NCI-H2171 (cell line): ENCODE measurements around the gene CCDC88C.
A peak's percentile ranks its signal among the peaks of the same experiment; 100 is the strongest.
"Not testable (repeated sequence)": the region's sequence is repeated elsewhere in the genome, so short reads cannot be mapped to it uniquely, and the experiment has no call there.

Source experiments
- DNase-seq: peaks from one replicate; lab custom pipeline; 2025; lab: John Stamatoyannopoulos, UW

CCDC88C gene, protein sequence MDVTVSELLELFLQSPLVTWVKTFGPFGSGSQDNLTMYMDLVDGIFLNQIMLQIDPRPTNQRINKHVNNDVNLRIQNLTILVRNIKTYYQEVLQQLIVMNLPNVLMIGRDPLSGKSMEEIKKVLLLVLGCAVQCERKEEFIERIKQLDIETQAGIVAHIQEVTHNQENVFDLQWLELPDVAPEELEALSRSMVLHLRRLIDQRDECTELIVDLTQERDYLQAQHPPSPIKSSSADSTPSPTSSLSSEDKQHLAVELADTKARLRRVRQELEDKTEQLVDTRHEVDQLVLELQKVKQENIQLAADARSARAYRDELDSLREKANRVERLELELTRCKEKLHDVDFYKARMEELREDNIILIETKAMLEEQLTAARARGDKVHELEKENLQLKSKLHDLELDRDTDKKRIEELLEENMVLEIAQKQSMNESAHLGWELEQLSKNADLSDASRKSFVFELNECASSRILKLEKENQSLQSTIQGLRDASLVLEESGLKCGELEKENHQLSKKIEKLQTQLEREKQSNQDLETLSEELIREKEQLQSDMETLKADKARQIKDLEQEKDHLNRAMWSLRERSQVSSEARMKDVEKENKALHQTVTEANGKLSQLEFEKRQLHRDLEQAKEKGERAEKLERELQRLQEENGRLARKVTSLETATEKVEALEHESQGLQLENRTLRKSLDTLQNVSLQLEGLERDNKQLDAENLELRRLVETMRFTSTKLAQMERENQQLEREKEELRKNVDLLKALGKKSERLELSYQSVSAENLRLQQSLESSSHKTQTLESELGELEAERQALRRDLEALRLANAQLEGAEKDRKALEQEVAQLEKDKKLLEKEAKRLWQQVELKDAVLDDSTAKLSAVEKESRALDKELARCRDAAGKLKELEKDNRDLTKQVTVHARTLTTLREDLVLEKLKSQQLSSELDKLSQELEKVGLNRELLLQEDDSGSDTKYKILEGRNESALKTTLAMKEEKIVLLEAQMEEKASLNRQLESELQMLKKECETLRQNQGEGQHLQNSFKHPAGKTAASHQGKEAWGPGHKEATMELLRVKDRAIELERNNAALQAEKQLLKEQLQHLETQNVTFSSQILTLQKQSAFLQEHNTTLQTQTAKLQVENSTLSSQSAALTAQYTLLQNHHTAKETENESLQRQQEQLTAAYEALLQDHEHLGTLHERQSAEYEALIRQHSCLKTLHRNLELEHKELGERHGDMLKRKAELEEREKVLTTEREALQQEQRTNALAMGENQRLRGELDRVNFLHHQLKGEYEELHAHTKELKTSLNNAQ (N-terminal part only)

DNA sequence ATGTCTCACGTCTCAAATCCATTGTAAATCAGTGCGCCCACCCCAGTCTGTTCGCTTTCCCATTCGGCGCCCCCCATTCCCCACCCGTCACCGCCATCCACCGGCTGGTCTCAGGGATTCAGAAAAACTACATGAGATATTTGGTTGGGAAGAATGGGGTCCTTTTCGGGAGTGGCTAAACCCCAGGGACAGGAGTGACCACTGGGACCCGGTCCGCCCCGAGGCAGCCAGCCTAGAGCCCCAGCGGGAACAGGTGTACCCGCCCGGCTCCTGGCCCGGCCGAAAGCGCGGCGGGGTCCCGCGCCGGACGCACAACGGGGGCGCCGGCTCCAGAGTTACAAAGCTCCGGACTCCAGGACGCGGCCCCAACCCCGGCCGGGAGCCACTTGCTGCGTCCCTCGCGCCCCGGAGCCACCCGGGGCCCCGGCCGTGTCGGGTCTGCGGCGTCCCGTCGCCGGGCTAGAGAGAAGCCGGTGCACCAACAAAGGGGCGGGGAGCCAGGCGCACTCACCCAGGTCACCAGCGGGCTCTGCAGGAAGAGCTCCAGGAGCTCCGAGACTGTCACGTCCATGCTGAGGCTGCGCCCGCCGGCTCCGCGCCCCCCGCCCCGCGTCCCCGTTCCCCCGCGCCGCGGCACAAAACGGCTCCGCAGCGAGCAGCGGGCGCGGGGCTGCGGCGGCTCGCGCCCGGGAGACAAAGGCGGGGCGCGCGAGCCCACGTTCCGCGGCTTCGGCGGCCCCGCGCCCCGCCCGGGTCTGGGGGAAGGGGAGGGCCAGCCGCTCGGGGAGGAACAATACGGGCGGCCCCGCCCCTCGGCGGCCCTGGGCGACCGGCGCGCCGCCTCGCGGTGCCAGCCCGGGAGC, at the start of gene CCDC88C:
CCDC88C (minus strand) TSS at position 701 of the 863 bp plus-strand sequence; CDS start at position 571, 130 bp downstream.
- DNase-seq, result peak; percentile 80

DNA sequence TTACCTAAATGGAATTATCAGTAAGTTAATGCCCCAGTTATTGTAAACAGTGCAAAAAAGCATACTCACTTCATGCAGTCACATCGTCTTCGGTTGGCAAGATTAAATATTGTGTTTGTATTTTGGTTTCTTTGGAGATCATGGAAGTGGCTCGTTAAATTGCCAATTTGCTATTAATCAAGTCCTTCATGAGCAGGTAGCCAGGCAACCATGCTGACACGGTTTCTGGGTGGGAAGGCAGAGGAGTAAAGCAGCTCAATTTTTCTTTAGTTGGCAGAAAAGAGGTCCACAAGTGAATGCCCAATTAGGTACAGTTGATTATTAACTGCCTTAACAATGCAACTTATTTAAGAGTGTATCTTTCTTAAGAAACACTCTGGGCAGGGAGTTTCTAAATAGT, 48.6 kb upstream of the CCDC88C start:
- no peak for DNase-seq

DNA sequence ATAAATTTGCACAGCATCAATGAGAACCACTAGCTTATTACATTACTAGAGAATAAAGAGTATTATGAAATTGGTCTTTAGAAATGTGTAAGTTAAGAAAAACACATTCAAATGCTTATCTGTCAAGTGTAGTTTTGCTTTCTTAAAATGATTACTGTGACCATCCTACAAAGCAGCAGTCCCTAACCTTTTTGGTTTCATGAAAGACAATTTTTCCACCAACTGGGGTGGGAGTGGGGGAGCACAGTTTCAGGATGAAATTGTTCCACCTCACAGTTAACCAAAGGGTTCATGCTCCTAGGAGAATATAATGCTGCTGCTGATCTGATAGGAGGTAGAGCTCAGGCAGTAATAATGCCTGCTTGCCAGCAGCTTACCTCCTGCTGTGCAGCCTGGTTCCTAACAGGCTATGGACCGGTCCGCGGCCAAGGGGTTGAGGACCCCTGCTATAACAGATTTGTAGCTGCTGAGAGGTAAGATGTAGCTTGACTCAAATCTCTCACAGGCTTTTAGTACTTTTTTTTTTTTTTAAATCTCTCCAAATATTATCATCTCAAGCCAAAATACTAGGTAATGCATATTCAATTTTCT, 47.1 kb upstream of the CCDC88C start:
- DNase-seq, result no peak

DNA sequence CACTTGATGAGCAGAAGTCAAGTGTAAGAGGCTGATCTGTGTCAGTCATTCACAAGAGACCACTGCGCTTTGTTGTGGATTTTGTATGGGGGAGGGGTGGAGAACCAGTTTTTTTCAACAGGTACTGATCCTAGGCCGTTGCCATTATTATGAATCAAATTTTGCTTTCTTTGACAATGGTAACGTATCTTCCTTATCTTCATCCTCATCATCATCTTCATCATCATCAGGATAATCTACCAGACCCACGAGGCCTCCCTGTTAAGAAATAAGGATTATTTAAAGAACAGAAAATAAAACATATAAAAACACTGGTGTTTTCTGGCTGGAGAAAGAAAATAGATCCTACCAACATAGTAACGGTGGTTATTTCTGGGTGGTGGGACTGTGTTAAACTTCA, 41.0 kb upstream of the CCDC88C start:
- DNase-seq, result no peak

DNA sequence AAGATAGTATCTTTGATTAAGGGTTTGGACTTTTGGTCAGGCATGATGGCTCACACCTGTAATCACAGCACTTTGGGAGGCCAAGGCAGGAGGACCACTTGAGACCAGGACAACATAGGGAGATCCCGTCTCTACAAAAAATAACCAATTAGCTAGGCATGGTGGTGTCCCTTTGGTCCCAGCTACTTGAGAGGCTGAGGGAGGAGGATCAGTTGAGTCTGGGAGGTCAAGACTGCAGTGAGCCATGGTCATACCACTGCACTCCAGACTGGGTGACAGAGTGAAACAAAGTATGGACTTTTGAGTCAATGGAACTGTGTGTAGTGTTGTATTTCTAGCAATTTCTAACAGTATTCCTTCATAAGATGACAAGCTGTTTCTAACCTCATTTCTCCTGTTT, 38.7 kb upstream of the CCDC88C start:
- DNase-seq, result no peak

DNA sequence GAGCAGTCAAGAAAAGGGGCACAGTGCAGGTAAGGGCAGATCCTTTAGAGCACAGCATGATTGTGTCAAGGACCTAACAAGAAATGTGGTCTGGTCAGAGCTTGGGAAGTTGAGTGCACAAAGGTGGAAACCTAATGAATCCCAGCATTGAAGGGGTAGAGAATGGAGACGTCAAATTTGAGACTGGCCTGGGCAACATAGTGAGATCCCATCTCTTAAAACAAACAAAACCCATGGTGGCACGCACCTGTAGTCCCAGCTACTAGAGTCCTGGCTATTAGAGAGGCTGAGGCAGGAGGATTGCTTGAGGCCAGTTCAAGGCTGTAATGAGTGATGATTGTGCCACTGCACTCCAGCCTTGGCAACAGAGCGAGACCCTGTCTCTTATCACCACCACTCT, 37.0 kb upstream of the CCDC88C start:
- DNase-seq, result no peak

DNA sequence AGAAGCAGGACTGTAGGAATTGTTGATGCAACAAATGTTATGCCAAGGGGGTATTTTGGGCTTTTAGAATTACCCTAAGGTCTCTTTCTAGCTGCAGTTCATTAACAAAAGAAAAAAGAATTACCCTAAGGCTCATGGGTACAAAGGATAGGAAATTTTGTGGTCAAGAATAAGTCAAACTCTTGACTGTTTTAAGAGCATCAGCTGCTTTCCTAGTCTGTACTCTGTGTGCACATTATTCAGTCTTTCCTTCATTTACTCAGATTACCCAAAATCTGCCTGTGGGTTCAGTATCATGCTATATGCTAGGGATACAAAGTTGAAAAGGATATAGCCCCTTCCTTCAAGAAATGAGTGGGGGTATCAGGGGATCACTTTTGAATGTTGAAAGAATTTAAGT, 36.5 kb upstream of the CCDC88C start:
- DNase-seq, result no peak

DNA sequence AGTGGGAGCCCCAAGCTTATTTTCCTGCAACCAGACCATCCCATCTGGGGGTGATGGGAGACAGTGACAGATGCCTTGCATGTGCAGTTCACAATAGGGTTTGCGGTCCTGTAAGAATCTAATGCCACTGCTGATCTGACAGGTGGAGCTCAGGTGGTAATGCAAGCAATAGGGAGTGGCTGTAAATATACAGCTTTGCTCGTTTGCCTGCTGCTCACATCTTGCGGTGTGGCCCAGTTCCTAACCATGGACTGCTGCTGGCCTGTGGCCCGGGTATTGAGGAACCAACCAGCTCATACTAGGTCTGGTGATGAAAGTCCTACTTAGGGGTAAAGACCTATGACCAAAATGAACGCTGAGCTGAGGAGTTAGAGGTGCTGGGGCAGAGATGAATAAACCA, 36.1 kb upstream of the CCDC88C start:
- no peak for DNase-seq

DNA sequence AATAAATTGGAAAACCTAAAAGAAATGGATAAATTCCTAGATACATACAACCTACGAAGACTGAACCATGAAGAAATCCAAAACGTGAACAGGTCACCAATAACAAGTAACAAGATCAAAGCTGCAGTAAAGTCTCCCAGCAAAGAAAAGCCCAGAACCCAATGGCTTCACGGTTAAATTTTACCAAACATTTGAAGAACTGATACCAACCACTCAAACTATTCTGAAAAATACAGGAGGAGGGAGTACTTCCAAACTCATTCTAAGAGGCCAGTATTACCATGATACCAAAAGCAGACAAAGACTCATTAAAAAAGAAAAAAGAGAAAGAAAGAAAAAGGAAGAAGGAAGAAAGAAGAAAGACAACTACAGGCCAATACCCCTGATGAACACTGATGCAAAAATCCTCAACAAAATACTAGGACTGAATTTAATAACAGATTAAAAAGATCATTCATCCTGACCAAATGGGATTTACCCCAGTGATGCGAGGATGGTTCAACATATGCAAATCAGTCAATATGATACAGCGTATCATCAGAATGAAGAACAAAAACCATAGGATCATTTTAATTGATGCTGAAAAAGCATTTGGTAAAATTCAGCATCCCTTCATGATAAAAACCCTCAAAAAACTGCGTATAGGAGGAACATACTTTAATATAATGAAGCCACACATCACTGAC, 26.9 kb upstream of the CCDC88C start:
- DNase-seq, result no peak

DNA sequence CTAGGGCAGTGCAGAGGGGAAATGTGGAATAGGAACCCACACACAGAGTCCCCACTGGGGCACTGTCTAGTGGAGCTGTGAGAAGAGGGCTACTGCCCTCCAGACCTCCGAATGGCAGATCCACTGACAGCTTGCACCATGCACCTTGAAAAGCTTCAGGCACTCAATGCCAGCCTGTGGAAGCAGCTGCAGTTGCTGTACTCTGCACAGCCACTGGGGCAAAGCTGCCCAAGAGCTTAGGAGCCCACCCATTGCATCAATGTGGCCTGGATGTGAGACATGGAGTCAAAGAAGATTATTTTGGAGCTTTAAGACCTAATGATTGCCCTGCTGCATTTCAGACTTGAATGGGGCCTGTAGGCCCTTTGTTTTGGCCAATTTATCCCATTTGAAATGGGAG, 21.7 kb upstream of the CCDC88C start:
- DNase-seq, result no peak

DNA sequence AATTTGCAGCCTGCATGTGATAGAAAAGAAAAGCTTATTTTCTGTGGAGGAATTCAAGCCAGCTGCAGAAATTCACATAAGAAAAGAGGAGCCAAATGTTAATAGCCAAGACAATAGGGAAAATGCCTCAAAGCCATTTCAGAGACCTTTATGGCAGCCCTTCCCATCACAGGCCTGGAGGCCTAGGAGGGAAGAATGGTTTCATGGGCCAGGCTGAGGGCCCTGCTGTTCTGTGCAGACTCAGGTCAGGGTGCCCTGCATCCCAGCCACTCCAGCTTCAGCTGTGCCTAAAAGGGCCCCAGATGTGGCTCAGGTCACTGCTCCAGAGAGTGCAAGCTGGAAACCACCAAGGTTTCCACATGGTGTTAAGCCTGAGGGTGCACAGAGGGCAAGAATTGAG, 21.2 kb upstream of the CCDC88C start:
- DNase-seq, result no peak

DNA sequence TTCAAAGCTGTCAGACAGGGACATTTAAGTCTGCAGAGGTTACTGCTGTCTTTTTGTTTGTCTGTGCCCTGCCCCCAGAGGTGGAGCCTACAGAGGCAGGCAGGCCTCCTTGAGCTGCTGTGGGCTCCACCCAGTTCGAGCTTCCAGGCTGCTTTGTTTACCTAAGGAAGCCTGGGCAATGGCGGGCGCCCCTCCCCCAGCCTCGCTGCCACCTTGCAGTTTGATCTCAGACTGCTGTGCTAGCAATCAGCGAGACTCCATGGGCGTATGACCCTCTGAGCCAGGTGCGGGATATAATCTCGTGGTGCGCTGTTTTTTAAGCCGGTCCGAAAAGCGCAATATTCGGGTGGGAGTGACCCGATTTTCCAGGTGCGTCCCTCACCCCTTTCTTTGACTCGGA, 18.6 kb upstream of the CCDC88C start:
- not testable (repeated sequence) for DNase-seq

DNA sequence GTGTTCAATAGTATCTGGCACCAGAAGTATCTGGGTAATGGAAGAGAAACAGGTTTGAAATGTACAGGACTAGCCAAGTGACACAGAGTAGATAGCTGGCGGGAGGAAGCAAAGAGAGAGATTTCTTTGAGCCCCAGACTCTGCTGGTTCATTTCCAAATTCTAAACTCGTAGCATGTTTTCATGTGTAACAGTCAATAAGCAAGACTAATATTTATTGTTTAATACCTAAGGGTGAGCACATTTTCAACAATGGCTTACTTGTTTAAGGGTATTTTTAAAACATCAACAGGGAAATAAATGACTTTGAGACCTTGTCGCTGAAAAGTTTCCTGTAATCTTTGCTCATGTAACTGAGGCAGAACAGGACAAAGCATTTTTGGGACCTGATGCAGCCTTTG, 11.8 kb upstream of the CCDC88C start:
- no peak for DNase-seq

DNA sequence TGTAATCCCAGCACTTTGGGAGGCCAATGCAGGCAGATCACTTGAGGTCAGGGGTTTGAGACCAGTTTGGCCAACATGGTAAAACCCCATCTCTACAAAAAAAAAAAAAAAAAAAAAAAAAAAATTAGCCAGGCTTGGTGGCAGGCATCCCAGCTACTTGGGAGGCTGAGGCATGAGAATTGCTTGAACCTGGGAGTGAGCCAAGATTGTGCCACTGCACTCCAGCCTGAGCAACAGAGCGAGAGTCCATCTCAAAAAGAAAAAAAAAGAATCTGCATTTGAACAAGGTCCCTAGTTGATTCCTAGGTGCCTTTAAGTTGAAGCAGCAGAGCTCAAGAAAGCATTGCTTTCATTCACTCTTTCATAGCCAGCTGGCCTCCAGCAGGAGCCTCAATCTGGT, 11.3 kb upstream of the CCDC88C start:
- not testable (repeated sequence) for DNase-seq

DNA sequence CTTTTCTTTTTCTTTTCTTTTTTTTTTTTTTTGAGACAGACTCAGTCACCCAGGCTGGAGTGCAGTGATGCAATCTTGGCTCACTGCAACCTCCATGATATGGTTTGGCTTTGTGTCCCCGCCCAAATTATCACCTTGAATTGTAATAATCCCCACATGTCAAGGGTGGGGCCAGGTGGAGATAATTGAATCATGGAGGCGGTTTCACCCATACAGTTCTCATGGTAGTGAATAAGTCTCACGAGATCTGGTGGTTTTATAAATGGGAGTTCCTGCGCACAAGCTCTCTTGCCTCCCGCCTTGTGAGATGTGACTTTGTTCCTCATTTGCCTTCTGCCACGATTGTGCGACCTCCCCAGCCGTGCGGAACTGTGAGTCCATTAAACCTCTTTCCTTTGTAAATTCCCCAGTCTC, 7.9 kb upstream of the CCDC88C start:
- not testable (repeated sequence) for DNase-seq

DNA sequence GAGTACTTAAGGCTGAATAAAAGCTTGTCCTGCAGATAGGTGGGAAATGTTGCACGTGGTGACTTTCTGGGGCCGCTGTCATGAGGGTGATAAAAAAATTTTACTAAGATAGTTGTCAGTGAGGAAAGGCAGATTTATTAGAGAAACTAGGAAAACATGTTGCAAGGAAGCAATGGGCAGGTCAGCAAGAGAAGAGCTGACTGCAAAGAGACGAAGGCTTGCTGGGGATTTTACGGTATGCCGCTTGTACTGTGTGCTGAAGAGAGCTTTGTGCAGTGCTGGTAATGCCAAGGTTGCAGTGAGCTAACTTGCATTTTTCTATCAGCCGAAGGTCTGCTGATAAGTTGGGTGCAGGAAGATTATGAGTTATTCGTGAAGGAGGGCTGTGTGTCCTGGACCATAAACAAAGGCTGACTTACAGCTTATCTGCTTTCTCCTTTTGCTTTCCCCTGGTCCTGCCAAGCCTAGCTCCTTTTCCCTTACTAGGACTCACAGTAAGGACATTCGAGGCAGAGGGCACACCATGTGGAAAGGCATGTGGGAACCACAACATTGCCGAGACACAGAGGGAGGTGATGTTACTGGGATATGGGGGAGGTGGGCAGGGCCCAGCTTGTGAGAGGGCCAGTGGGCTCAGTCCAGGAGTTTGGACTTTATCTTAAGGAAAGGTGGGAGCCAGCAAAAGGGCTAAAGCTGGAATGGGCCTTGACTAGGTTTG, 7.4 kb upstream of the CCDC88C start:
- no peak for DNase-seq

DNA sequence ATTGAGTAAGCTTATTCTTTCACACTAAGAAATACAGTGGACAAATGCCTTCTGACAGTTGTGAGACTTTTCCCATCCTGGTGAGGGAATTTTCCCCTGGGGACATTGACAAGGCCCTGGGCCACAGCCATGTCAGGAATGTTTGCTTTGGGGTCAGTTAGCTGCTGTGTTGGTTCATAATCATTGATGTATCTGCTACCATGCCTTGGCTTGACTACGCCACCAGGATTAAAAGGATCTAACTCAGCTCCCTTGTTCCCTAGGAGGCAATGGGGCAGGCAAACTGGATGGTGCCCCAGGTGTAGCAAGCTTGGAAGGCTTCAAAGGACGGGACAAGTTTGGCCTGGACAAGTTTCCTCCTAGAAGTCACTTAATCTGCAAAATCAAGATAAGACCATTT, 3.1 kb upstream of the CCDC88C start:
- no peak for DNase-seq

DNA sequence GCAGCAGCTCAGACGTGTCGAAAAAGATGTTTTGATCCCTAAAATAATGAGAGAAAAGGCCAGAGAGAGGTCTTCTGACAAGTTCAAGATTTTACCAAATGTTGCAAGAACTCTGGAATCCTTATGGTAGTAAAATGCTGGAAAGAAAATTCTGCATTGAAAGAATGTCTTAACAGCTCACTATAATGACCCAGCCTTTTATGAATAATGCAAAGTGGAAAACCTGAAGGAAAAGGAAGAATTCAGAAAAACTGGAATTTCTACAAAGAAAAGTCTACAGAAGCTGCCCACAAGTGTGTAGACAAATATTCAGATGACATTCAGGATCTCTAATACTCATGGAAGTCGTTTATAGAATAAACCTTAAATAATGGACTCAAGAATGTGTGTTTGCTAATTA, 1.8 kb upstream of the CCDC88C start:
- no peak for DNase-seq

DNA sequence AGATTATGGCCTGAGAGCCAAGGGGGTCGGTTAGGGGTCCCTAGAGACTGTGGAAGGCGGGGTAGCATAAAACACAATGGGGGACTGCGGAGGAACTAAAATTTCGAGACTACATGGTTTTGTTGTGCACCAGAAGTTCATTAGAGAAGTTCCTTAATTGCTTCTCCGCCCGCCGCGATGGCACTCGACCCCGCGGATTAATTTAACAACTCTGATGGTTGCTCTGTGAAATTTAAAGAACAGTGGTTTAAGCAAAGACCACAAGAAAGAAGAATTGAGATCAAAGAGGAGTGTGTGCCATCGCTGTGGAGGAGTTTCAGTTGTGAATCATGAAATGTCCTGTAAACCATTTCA, 1.4 kb upstream of the CCDC88C start:
- no peak for DNase-seq
